ENCODE results near the gene DCLK2.

GRCh38 chr4:150069353-150069752 lies 8.9 kb upstream of the DCLK2 start:
- TF ChIP-seq CTCF (IDR thresholded peaks at IDR 0.05) = no peak
- TF ChIP-seq POLR2A (IDR thresholded peaks at IDR 0.05) = no peak
- no peak for TF ChIP-seq POLR2AphosphoS5 (IDR thresholded peaks at IDR 0.05)

All from upper lobe of left lung (tissue), 4 donors.